ENCODE data around the gene GBF1.
"Not testable (repeated sequence)": the region's sequence is repeated elsewhere in the genome, so short reads cannot be mapped to it uniquely, and the experiment has no call there.

The GBF1 gene, protein sequence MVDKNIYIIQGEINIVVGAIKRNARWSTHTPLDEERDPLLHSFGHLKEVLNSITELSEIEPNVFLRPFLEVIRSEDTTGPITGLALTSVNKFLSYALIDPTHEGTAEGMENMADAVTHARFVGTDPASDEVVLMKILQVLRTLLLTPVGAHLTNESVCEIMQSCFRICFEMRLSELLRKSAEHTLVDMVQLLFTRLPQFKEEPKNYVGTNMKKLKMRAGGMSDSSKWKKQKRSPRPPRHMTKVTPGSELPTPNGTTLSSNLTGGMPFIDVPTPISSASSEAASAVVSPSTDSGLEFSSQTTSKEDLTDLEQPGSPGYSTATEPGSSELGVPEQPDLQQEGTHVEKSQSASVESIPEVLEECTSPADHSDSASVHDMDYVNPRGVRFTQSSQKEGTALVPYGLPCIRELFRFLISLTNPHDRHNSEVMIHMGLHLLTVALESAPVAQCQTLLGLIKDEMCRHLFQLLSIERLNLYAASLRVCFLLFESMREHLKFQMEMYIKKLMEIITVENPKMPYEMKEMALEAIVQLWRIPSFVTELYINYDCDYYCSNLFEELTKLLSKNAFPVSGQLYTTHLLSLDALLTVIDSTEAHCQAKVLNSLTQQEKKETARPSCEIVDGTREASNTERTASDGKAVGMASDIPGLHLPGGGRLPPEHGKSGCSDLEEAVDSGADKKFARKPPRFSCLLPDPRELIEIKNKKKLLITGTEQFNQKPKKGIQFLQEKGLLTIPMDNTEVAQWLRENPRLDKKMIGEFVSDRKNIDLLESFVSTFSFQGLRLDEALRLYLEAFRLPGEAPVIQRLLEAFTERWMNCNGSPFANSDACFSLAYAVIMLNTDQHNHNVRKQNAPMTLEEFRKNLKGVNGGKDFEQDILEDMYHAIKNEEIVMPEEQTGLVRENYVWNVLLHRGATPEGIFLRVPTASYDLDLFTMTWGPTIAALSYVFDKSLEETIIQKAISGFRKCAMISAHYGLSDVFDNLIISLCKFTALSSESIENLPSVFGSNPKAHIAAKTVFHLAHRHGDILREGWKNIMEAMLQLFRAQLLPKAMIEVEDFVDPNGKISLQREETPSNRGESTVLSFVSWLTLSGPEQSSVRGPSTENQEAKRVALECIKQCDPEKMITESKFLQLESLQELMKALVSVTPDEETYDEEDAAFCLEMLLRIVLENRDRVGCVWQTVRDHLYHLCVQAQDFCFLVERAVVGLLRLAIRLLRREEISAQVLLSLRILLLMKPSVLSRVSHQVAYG (N-terminal part only)

GRCh38 chr10:102245082-102245931, at the start of gene GBF1:
GBF1 (plus strand) TSS chr10:102245532; CDS start chr10:102258939, 13,407 bp downstream.
- DNase-seq, result peak; percentile 67 to 100 (median 94)

DNA sequence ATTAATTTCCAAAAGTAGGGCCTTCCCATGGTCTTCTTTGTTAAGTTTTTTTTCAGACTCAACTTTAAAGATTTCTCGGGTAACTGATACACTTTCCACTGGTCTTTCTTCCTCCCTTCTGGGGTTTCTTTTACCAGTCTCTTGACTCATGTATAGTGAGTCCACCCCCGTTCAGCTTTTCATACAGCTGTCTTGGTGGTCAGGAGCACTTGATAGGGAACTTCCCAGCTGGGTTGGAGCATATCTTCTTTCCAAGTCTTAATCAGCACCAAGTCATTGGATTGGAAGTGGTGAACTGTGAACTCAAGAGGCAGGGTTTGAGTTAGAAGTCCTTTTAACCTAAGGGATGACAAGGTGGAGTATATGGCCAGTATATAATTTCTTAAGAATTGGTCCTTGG, 48.4 kb upstream of the GBF1 start:
- no peak for DNase-seq

GRCh38 chr10:102198027-102198426, 47.3 kb upstream of the GBF1 start:
- no peak for DNase-seq

GRCh38 chr10:102200751-102201640, 44.3 kb upstream of the GBF1 start:
- no peak for DNase-seq

DNA sequence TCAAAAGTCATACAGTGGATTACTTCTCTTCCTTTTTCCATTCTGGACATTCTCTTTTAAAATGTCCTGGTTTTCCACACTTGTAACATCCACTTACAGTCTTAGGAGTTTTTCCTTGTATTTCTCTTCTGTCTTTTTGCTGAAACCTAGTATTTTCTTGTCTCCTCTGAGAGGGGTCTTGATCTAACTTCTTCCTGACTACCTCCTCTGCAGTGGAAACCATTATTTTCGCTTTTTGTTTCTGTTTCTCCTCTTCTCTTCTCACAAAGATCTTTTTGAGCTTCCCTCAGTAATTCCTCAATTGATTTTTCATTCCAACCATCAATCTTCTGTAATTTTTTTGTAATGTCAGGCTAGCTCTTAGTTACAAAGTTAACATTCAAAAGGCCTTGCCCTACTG, 42.9 kb upstream of the GBF1 start:
- no peak for DNase-seq

GRCh38 chr10:102208311-102209035, 36.9 kb upstream of the GBF1 start:
- DNase-seq, result no peak

DNA sequence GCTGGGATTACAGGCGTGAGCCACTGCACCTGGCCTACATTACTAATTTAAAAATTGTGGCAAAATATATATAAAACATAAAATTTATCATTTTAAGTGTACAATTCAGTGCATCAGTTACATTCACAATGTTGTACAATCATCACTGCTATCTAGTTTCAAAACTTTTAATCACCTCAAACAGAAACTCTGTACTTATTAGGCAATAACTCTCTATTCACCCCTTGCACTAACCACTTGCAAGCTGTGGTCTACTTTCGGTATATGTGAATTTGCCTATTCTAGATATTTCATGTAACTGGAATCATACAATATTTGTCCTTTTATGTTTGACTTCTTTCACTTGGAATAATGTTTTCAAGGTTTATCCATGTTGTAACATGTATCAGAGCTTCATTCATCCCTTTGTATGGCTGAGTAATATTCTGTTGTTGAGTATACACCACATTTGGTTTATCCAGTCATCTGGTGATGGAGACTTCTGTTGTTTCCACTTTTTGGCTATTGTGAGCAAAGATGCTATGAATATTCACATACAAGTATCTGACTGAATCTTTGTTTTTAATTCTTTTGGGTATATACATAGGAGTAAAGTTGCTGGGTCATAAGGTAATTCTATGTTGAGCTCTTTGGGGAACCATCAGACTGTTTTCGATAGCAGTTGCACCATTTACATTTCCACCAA, 33.6 kb upstream of the GBF1 start:
- DNase-seq, result no peak

- DNase-seq, result not testable (repeated sequence)
Observed at GRCh38 chr10:102213599-102213998, 31.7 kb upstream of the GBF1 start.

GRCh38 chr10:102219370-102219769, 26.0 kb upstream of the GBF1 start:
- DNase-seq, result no peak

- DNase-seq, result no peak
Observed at GRCh38 chr10:102220612-102221011, 24.7 kb upstream of the GBF1 start.

DNA sequence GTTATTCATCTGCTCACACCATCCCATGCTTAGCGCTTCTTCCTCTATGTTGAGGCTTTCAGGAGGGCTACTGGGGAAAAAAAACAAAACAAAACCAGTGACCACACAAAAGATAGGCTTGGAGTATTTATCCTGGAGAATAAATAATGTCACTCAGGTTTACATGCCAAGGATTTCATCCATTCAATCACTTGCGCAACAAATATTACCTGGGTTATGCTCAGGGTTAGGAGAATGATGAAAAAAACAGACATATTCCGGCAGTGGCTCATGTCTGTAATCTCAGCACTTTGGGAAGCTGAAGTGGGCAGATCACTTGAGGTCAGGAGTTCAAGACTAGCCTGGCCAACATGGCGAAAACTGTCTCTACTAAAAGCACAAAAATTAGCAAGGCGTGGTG, 22.5 kb upstream of the GBF1 start:
- no peak for DNase-seq

GRCh38 chr10:102225646-102226541, 19.4 kb upstream of the GBF1 start, which contains the start of gene ELOVL3:
ELOVL3 (plus strand) TSS chr10:102226299; CDS start chr10:102226549, 250 bp downstream.
- DNase-seq, result peak in 55 of 56 donors; percentile 26 to 94 (median 78)

GRCh38 chr10:102226542-102226870, 18.8 kb upstream of the GBF1 start:
- no peak for DNase-seq

- DNase-seq, result no peak
Observed at GRCh38 chr10:102227050-102227449, 18.3 kb upstream of the GBF1 start.

- DNase-seq, result peak in 55 of 56 donors; percentile 12 to 86 (median 56)
Observed at GRCh38 chr10:102229810-102230263, 15.5 kb upstream of the GBF1 start.

- peak in 3 of 56 donors; percentile 20 to 28 (median 26) for DNase-seq
Observed at GRCh38 chr10:102230264-102230860, 15.0 kb upstream of the GBF1 start.

Data from amygdala (tissue), 56 donors.